GM23338 (cell line): ENCODE data around the gene LRMDA.

ENCODE experiments used
- EZH2 ChIP-seq: fragments of 200-600 bp; sonication (generic); IDR thresholded peaks from one replicate; pipeline ENCODE4 v1.8.0; 2017; ENCODE audit warnings: antibody characterized with exemption, mild to moderate bottlenecking, low read depth; ENCODE audit not compliant: unreplicated experiment
- EZH2phosphoT487 ChIP-seq: fragments of 200-600 bp; sonication (generic); IDR thresholded peaks from one replicate; pipeline ENCODE4 v1.8.1; 2018; ENCODE audit warnings: antibody characterized with exemption; ENCODE audit not compliant: unreplicated experiment
- POLR2AphosphoS5 ChIP-seq: IDR thresholded peaks from 2 replicates; pipeline ENCODE4 v1.6.1; 2016; ENCODE audit warnings: antibody characterized with exemption, low read depth
- TF ChIP-seq, protein P1 (sequence below), 2 experiments: fragments of 200-600 bp in 1 of 2; sonication (generic) in 1 of 2; conservative IDR thresholded peaks; 2 replicates each; pipeline versions ENCODE4 v1.5.1 to v1.6.1; 2016 to 2017; ENCODE audit warnings: antibody characterized with exemption in 2 of 2, low read depth in 2 of 2, mild to moderate bottlenecking in 2 of 2, moderate library complexity in 1 of 2
- TF ChIP-seq, protein P2 (sequence below): IDR thresholded peaks from one replicate; pipeline ENCODE4 v1.6.1; 2018; ENCODE audit warnings: antibody characterized with exemption; ENCODE audit not compliant: unreplicated experiment

DNA sequence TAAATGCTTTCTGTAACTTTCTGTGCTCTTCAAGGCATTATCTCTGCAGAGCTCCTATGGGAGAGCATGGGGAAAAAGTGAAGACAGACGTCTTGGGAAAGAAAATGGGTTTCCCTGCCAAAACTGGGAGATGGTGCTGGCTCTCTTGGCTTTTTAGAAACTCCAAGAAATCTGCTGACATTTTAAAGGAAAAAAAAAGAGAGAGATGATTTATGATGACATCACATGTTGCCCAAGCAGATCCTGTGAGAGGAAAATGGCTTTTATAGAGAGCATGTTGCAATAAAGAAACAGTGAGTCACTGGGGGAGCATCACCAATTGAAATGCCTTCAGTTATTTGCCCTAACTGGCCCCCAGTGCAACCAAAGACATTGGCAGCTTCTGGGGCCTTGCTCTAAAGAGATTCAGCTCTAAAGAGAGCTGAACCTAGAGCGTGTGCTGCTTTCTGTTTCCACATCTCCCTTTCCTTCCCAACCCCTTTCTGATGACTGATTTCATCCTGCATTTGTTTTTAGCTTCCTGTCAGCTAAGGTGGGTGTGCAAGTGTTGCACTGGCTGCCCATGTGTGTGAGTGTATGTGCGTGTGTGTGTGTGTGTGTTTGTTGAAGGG, 37.7 kb downstream of the LRMDA start:
- TF ChIP-seq, protein P1, sequence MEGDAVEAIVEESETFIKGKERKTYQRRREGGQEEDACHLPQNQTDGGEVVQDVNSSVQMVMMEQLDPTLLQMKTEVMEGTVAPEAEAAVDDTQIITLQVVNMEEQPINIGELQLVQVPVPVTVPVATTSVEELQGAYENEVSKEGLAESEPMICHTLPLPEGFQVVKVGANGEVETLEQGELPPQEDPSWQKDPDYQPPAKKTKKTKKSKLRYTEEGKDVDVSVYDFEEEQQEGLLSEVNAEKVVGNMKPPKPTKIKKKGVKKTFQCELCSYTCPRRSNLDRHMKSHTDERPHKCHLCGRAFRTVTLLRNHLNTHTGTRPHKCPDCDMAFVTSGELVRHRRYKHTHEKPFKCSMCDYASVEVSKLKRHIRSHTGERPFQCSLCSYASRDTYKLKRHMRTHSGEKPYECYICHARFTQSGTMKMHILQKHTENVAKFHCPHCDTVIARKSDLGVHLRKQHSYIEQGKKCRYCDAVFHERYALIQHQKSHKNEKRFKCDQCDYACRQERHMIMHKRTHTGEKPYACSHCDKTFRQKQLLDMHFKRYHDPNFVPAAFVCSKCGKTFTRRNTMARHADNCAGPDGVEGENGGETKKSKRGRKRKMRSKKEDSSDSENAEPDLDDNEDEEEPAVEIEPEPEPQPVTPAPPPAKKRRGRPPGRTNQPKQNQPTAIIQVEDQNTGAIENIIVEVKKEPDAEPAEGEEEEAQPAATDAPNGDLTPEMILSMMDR (conservative IDR thresholded peaks at IDR 0.05; ENCODE audit: low read depth in 2 of 2), result no peak
- TF ChIP-seq EZH2 (no peak), POLR2AphosphoS5 (no peak), EZH2phosphoT487 (no peak)
- TF ChIP-seq, protein P2, sequence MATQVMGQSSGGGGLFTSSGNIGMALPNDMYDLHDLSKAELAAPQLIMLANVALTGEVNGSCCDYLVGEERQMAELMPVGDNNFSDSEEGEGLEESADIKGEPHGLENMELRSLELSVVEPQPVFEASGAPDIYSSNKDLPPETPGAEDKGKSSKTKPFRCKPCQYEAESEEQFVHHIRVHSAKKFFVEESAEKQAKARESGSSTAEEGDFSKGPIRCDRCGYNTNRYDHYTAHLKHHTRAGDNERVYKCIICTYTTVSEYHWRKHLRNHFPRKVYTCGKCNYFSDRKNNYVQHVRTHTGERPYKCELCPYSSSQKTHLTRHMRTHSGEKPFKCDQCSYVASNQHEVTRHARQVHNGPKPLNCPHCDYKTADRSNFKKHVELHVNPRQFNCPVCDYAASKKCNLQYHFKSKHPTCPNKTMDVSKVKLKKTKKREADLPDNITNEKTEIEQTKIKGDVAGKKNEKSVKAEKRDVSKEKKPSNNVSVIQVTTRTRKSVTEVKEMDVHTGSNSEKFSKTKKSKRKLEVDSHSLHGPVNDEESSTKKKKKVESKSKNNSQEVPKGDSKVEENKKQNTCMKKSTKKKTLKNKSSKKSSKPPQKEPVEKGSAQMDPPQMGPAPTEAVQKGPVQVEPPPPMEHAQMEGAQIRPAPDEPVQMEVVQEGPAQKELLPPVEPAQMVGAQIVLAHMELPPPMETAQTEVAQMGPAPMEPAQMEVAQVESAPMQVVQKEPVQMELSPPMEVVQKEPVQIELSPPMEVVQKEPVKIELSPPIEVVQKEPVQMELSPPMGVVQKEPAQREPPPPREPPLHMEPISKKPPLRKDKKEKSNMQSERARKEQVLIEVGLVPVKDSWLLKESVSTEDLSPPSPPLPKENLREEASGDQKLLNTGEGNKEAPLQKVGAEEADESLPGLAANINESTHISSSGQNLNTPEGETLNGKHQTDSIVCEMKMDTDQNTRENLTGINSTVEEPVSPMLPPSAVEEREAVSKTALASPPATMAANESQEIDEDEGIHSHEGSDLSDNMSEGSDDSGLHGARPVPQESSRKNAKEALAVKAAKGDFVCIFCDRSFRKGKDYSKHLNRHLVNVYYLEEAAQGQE, result no peak
